ENCODE data around the gene RBM19. TPM values are rescaled to one million over a fixed set of nuclear protein-coding genes. Genes with fewer than 3 reads are reported as not detected.
A peak's percentile ranks its signal among the peaks of the same experiment; 100 is the strongest.
"Not testable (repeated sequence)": the region's sequence is repeated elsewhere in the genome, so short reads cannot be mapped to it uniquely, and the experiment has no call there.

Gene RBM19
- total RNA-seq, 1 donor from 2014 or later, result 105 TPM

DNA sequence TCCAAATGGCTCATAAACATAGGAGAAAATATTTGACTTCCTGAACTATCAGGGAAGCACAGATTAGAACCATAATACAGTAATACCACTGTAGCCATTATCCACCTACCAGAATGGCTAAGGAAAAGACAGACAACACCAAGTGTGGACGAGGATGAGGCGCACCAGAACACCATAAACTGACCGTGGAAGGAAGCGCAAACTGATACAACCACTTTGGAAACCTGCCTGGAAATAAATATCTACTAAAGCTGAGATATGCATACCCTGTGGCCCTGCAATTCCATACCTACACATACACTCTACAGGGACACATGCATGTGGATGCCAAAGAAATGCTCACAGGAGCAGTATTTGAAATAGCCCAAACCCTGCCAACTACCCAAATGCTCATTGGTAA, 60.3 kb downstream of the RBM19 start:
- Mint-ChIP-seq H3K27me3 (no peaks in the 10 kb centered on the region), H3K27ac (no peak overlapping the region), H3K4me3 (no peak overlapping the region), H3K4me1 (peaks cover 7% of the 10 kb centered on the region), H3K36me3 (ENCODE audit: low read depth) (peaks cover 52% of the 10 kb centered on the region), H3K9me3 (no peaks in the 10 kb centered on the region)
- intact Hi-C loops (cut with micrococcal nuclease), result no loop called here
- no peak for DNase-seq

- H3K27me3 Mint-ChIP-seq, result no peaks in the 10 kb centered on the region
Measured at GRCh38 chr12:113903381-113903863, 62.7 kb downstream of the RBM19 start.

DNA sequence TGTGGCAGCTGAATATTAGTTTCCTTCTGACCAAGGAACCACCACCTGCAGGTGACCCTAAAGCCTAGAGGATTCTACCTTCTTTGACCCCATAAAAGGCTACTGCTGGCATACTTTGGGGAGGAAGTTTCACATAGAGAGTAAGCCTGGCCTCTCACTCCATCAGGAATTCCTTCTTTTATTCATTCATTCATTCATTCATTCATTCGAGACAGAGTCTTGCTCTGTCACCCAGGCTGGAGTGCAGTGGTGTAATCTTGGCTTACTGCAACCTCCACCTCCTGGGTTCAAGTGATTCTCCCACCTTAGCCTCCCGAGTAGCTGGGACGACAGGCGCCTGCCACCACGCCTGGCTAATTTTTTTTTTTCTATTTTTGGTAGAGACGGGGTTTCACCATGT, 64.8 kb downstream of the RBM19 start:
- intact Hi-C loops (cut with micrococcal nuclease); H3K4me3 Mint-ChIP-seq: not testable (repeated sequence)

More at GRCh38 chr12:113903381-113903863, 62.7 kb downstream of the RBM19 start:
- intact Hi-C loops (cut with micrococcal nuclease), result no loop called here
- DNase-seq, result no peak
- Mint-ChIP-seq H3K36me3 (ENCODE audit: low read depth) (peaks cover 41% of the 10 kb centered on the region), H3K4me3 (no peak overlapping the region), H3K4me1 (peaks cover 7% of the 10 kb centered on the region), H3K9me3 (no peaks in the 10 kb centered on the region), H3K27ac (peak overlapping the region; percentile 77)

DNA sequence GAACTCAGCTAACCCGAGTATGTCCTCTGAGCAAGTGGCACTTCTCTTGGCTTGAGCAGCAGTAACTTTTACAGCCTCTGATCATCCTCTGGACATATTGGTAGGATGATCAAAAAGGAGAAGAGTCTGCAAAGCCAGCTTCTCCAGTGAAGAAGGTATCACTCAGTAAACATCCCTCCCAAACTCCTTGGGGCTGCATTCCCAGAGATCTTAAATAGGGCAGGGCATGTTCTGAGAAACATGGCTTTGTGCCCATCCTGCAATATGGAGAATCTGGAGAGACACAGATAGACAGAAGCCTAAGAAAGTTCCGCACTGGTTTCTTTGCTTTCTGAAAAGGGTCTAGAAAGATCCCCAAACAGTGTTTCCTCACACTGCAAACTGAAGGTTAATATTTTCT, 65.4 kb downstream of the RBM19 start:
- Mint-ChIP-seq H3K9me3 (no peaks in the 10 kb centered on the region), H3K4me3 (no peak overlapping the region), H3K4me1 (peaks cover 7% of the 10 kb centered on the region), H3K27ac (no peak overlapping the region), H3K27me3 (no peaks in the 10 kb centered on the region), H3K36me3 (ENCODE audit: low read depth) (peaks cover 29% of the 10 kb centered on the region)
- DNase-seq, result no peak
- intact Hi-C loops (cut with micrococcal nuclease), result no loop called here

More for the DNA sequence above, 64.8 kb downstream of the RBM19 start:
- peaks cover 34% of the 10 kb centered on the region for H3K36me3 Mint-ChIP-seq (ENCODE audit: low read depth)
- H3K27me3 Mint-ChIP-seq, H3K9me3 Mint-ChIP-seq, DNase-seq, H3K27ac Mint-ChIP-seq, H3K4me1 Mint-ChIP-seq: not testable (repeated sequence)

DNA sequence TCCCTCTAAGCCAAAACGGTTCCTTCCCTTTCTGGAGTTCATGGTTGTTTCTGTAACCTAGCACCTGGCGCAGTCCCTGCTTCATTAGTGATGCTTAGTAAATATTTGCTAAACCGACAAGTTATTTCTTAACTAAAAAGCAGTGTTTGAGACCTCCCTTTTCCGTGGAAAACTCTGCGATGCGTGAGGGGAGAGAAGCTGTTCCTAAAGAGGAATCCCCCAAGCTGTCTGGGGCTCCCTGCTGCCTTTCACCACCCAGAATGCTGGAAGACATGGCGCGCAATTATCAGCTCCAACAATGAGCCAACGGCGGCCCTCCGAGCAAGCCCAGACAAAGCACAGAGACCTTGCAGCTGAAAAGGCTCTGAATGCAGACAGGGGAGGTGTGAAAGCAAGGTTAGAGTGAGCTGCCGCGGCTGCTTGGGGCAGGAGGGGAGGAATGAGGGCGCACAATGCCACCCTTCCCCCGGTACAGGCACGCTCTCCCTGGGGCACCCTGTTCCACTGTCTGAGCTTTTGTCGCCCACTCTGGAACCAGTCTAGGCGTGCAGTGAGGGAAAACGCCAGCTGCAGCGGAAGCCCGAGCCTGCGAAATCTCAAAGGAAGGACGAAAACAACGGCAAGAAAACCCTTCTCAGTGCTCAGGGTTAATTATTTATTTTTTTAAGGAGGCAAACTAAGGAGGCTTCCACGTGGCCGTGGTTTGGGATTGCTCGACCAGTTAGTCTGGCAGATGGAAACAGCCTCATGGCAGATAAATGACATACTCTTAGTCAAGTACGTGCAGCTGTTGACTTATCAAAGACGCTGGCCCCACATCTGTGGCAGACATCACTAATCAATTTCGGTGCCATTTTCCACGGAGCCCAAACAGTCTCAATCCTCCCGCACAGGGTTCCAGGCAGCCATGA, 66.3 kb downstream of the RBM19 start:
- Mint-ChIP-seq H3K36me3 (ENCODE audit: low read depth) (peaks cover 21% of the 10 kb centered on the region), H3K9me3 (no peaks in the 10 kb centered on the region), H3K4me1 (peaks cover 7% of the 10 kb centered on the region), H3K4me3 (no peak overlapping the region), H3K27ac (no peak overlapping the region), H3K27me3 (no peaks in the 10 kb centered on the region)
- DNase-seq, result no peak
- intact Hi-C loops (cut with micrococcal nuclease), result no loop called here

DNA sequence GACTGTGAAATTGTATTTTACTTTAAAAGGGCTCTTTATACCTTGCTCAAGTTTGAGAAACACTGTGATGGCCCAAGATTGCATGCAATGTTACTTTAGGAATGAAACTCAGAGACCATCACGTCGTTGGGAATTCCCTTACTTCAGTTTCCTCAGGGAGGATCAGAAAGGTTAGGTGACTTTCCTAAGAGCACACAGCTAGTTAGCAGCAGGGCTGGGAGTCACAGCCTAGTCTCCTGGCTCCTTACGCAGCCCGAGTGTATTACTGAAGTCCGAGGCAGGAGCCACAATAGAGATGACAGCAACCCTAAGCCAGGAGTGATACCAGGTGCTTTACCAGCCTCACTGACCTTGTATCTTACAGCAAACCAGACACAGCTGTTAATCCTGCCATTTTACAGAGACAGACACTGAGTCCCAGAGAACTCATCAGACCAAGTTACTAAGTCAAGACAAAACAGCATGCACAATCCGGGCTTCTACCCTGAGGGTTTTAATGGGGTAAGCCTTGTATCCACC, 67.0 kb downstream of the RBM19 start:
- no peak for DNase-seq
- no peaks in the 10 kb centered on the region for H3K9me3 Mint-ChIP-seq
- no peak overlapping the region for H3K4me3 Mint-ChIP-seq
- H3K36me3 Mint-ChIP-seq (ENCODE audit: low read depth), result peaks cover 14% of the 10 kb centered on the region
- intact Hi-C loops (cut with micrococcal nuclease), result no loop called here
- H3K27me3 Mint-ChIP-seq, result no peaks in the 10 kb centered on the region
- H3K27ac Mint-ChIP-seq, result no peak overlapping the region
- H3K4me1 Mint-ChIP-seq, result peaks cover 7% of the 10 kb centered on the region

DNA sequence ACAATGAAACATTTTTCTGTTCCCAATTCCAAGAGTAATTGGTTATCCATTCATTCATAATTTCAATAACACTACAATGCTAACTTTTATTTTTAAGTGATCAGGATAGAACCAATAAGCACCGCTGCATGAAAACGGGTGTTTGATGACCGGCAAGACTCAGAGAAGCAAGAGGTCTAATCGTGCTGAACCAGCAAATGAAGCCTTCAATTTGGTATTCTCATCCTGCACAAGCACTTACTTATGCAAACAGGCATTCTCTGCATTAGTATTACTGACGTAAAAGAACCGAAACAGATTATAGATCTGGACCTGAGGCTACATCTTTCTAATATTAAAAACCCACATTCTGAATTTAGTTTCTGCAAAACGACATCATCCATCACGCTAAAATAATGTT, 67.7 kb downstream of the RBM19 start:
- no peaks in the 10 kb centered on the region for H3K9me3 Mint-ChIP-seq
- intact Hi-C loops (cut with micrococcal nuclease), result no loop called here
- peaks cover 11% of the 10 kb centered on the region for H3K36me3 Mint-ChIP-seq (ENCODE audit: low read depth)
- no peak overlapping the region for H3K27ac Mint-ChIP-seq
- H3K27me3 Mint-ChIP-seq, result no peaks in the 10 kb centered on the region
- H3K4me3 Mint-ChIP-seq, result no peak overlapping the region
- H3K4me1 Mint-ChIP-seq, result peaks cover 5% of the 10 kb centered on the region
- no peak for DNase-seq

- Mint-ChIP-seq H3K4me3 (no peak overlapping the region), H3K27me3 (no peaks in the 10 kb centered on the region), H3K36me3 (ENCODE audit: low read depth) (peaks cover 5% of the 10 kb centered on the region), H3K9me3 (no peaks in the 10 kb centered on the region), H3K4me1 (peaks cover 1% of the 10 kb centered on the region), H3K27ac (no peak overlapping the region)
- no peak for DNase-seq
- intact Hi-C loops (cut with micrococcal nuclease), result no loop called here
Measured at GRCh38 chr12:113897406-113897805, 68.7 kb downstream of the RBM19 start.

- Mint-ChIP-seq H3K36me3 (ENCODE audit: low read depth) (peaks cover 5% of the 10 kb centered on the region), H3K4me3 (no peak overlapping the region), H3K27me3 (no peaks in the 10 kb centered on the region), H3K4me1 (peaks cover 4% of the 10 kb centered on the region), H3K9me3 (no peaks in the 10 kb centered on the region), H3K27ac (no peak overlapping the region)
- intact Hi-C loops (cut with micrococcal nuclease), result no loop called here
- DNase-seq, result no peak
Measured at GRCh38 chr12:113896841-113897240, 69.3 kb downstream of the RBM19 start.

DNA sequence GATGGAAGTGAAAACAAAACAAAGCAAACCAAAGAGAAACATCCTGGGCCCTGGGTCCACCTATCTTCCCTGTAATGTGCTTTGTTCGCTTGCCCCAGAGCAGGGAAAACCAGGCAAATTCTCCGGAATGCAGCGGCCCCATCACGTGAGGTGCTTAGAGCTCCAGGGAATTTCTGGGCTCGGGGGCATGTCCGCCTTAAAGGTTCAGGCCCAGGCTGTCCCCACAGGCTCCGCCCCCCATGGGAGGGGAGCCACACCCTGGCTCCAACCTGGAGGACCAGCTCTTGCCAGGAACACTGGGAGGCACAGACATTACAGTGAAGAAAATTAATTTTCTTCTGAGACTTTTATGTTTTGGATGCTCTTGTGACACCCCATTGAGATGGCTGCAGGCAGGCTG, 69.9 kb downstream of the RBM19 start:
- intact Hi-C loops (cut with micrococcal nuclease), result no loop called here
- Mint-ChIP-seq H3K27ac (no peak overlapping the region), H3K4me1 (peaks cover 4% of the 10 kb centered on the region), H3K27me3 (no peaks in the 10 kb centered on the region), H3K9me3 (no peaks in the 10 kb centered on the region), H3K36me3 (ENCODE audit: low read depth) (peaks cover 7% of the 10 kb centered on the region), H3K4me3 (no peak overlapping the region)
- no peak for DNase-seq

DNA sequence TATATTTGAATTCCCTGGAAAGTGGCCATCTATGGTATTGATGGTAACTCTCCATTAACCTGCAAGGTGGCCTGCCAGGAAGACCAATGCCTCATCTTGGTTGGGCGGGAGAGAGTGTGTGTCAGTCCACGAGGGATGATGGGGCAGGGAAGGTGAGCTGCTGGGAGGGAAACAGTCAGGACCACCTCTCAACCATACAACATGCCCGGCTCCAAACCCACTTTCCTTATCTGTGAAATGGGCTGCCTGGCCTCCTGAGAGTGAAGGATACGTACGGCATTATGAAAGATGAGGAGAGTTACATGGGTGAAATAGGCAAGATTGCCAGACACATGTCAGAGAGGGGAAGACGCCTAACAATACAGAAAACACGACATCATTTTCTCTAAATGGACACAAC, 70.9 kb downstream of the RBM19 start:
- DNase-seq, result no peak
- H3K9me3 Mint-ChIP-seq, result no peaks in the 10 kb centered on the region
- H3K27ac Mint-ChIP-seq, result no peak overlapping the region
- intact Hi-C loops (cut with micrococcal nuclease), result no loop called here
- H3K36me3 Mint-ChIP-seq (ENCODE audit: low read depth), result peaks cover 7% of the 10 kb centered on the region
- H3K27me3 Mint-ChIP-seq, result no peaks in the 10 kb centered on the region
- H3K4me1 Mint-ChIP-seq, result peaks cover 4% of the 10 kb centered on the region
- no peak overlapping the region for H3K4me3 Mint-ChIP-seq

DNA sequence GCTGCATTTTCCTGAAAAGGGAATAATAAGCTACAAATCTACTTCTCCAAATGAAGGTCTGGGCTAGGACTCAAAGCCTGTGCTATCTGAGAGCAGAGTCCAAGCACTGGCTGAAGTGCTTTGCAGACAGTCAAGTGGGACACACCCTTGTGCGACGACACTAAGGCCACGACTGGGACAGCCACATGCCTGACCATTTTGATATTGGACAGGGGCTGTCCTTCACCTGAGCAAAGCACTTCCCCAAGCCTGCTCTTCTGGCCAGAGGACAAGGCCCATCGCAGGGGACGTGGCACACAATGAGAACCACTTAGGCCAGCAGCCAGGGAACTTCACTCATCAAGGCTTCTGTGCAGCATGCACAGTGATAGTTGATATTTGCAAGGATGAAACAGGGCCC, 71.4 kb downstream of the RBM19 start:
- Mint-ChIP-seq H3K27ac (no peak overlapping the region), H3K9me3 (no peaks in the 10 kb centered on the region), H3K4me1 (peaks cover 4% of the 10 kb centered on the region), H3K27me3 (no peaks in the 10 kb centered on the region), H3K36me3 (ENCODE audit: low read depth) (peaks cover 7% of the 10 kb centered on the region), H3K4me3 (no peak overlapping the region)
- intact Hi-C loops (cut with micrococcal nuclease), result no loop called here
- no peak for DNase-seq

DNA sequence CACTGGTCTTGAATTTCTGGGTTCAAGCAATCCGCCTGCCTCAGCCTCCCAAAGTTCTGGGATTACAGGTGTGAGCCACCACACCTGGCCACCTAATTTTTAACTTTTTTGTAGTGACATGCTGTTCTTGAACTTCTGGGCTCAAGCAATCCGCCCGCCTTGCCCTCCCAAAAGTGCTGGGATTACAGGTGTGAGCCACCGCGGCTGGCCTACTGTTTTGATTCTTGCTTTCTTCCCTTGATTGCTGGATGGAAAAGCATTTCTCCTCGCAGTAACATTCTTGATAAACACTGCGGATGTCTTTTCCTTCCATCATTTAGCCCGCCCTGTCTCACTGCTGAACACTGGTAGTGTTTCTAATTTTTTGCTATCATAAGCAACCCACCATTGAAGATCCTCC, 72.9 kb downstream of the RBM19 start:
- no peak overlapping the region for H3K27ac Mint-ChIP-seq
- H3K9me3 Mint-ChIP-seq, result no peaks in the 10 kb centered on the region
- H3K36me3 Mint-ChIP-seq (ENCODE audit: low read depth), result peaks cover 7% of the 10 kb centered on the region
- intact Hi-C loops (cut with micrococcal nuclease), result no loop called here
- no peak overlapping the region for H3K4me3 Mint-ChIP-seq
- DNase-seq, result no peak
- no peaks in the 10 kb centered on the region for H3K27me3 Mint-ChIP-seq
- peaks cover 4% of the 10 kb centered on the region for H3K4me1 Mint-ChIP-seq

DNA sequence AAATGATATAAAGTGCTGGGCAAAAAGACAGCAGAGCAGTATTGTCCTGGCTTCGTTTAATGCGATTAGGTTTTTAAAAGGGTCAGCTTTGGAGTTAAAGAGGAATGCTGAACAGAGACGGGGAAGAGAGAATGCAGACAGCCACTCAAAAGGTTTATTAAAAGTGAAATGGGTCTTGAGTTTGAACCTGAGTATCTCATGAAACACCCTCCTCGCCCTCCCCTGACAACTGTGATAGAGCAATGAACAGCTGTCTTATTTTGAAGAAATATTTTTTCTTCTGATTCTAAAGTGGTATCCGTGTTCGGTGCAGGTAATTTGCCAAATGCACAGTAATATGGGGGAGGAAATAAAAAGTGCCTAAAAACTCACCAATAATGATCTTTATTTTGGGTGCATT, 73.6 kb downstream of the RBM19 start:
- Mint-ChIP-seq H3K27ac (no peak overlapping the region), H3K36me3 (ENCODE audit: low read depth) (peaks cover 7% of the 10 kb centered on the region), H3K27me3 (no peaks in the 10 kb centered on the region), H3K9me3 (no peaks in the 10 kb centered on the region), H3K4me3 (no peak overlapping the region), H3K4me1 (peaks cover 4% of the 10 kb centered on the region)
- intact Hi-C loops (cut with micrococcal nuclease), result no loop called here
- no peak for DNase-seq

Measured in activated CD4-positive, alpha-beta T cell treated with anti-CD3 and anti-CD28 coated beads, Interleukin-2, amount 10 ng/mL, durations not matched to agents 24 days and 14 days (primary cell).